Right ventricle myocardium superior (tissue), 1 donor: ENCODE data around the gene CHML. TPM values are rescaled to one million over a fixed set of nuclear protein-coding genes. Genes with fewer than 3 reads are reported as not detected.

Experiments
- ATAC-seq: fragments of 200-7000 bp; cut with Tn5 transposase; one replicate; pipeline ENCODE4 v1.9.1; 2020; ENCODE audit warnings: mild to moderate bottlenecking; ENCODE audit not compliant: poor library complexity
- DNase-seq: peaks from one replicate; pipeline ENCODE4 v3.0.0-alpha.2; 2020
- intact Hi-C: fragments of 100-400 bp; cut with DNase I; formaldehyde crosslinking; loops from one replicate; pipeline ENCODE4 v1.11.2; 2022
- total RNA-seq: library from RNA; stranded (reverse); fragmentation: NEBNext Ultra II Directional; extraction: Animal tissue kit (Norgen Biotek cat#: 25700); gene quantifications from one replicate; pipeline ENCODE4 v1.2.1, GENCODE V29; 2021
- donor health status: DM: no; HTN: yes; CAD: no; lungs with severe emphysema.

The CHML gene
- total RNA-seq, 1 donor from 2014 or later = 6.6 TPM

DNA sequence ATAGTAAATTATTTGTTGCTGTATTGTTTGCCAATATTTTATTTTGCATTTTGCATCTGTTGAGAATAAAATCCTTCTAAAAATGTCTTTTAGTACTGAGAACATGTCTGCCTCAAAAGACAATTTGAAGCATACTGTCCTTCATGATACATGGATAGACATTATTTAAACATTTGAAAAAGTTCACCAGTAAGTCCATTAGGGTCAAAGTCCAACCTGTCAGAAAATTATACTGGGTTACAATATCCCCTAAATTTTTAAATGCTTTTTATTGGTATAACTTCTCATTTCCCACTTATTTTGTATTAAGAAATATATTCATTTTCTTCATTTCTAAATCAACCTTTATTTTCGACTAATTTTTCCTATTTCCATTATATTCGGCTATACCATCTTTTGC is 9.3 kb downstream of the CHML start:
- intact Hi-C loops = no loop called here
- ATAC-seq (no peak), DNase-seq (no peak)

DNA sequence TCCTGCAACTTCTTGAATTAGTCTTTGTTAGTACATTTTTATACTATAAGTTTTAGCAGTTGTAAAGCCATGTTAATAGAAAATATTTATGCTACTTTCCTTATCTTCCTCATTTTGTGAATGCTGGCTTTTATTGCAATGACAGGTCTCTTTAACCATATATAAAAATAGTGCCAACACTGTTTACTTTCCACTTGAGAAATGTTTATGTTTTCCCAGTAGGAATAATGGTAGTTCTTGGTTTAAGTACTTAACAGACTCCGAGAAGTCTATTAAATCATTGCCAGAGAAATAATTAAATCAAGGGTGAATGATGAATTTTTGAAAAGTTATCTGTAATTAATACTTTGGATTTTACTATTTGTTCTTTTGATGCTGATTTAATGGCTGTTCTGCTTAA is 9.7 kb downstream of the CHML start:
- no peak for ATAC-seq
- intact Hi-C loops = no loop called here
- DNase-seq = no peak

DNA sequence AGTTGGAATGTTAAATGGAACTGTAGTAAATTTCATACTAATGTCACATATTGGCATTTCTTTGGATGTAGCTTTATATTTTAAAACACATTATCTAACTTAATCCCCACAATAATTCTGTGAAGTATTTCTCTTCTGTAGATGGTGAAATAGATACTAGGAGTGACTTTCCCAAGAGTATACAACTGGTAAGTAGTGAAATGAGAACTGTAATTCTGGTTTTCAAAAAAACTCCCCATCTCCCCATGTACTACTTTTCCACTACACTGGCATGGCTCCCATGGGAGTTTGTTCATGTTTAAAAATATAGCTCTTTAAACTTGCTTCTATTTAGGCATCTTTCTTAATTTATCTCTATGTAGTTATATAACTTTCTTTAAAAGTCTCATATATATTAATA is 10.2 kb downstream of the CHML start:
- ATAC-seq = no peak
- no peak for DNase-seq
- intact Hi-C loops = no loop called here

DNA sequence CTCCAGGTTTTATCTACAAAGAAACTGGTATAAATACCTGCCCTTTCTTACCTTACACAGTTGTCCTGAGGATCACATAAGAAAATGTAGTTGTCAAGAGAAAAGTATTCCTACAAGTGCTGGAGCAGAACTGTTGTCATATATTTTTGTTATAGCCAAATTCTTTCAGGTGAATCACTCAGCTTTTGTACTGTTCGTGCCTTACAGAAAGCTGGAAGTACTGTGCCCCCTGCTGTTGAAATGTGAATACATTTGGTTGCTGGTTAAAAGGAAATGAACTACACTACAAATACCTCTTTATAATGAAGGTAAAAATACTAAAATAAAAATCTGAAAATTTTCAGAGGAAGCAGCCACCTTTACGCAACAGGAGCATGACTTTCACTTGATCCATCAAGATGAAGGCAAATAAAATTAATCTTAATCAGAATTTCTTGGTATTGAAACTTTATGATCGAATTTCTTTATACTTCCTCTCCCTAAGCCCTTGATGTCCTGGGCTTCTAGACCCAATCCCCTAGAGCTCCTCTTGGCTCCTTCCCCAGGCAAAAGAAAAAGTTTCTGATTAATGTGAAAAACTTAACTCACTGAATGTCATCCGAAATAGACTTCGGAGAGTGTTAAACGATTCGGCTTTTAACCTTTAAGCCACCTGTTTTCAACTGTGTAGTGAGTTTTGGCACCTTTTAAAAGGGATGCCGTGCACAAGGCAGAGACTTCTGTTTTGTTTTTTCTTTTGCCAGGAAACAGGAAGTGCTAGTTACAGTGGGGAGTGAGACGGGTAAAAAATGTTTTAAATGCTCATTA is 12.5 kb downstream of the CHML start:
- DNase-seq (no peak), ATAC-seq (no peak)
- intact Hi-C loops = no loop called here

DNA sequence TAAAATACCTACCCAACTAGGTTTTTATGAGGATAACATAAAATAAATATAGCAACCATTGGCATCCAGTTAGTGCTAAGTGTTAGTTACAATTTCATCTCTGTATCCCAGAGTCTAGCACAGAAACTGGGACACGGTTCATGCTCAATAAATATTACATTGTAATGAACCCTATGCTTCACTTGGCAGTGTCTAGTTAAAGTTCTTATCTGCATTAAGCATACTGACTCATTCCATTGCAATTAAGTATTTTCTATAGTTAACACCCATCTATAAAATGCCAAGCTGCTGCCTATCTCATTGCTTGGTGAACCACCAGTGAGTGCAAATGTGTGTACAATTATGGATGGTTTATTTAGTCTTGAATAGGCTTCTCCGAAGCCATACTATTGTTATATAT is 15.2 kb downstream of the CHML start:
- intact Hi-C loops = no loop called here
- ATAC-seq (no peak), DNase-seq (no peak)

GRCh38 chr1:241622669-241623068 is 17.5 kb downstream of the CHML start:
- peak; percentile 45 for ATAC-seq
- DNase-seq = no peak
- intact Hi-C loops = no loop called here

DNA sequence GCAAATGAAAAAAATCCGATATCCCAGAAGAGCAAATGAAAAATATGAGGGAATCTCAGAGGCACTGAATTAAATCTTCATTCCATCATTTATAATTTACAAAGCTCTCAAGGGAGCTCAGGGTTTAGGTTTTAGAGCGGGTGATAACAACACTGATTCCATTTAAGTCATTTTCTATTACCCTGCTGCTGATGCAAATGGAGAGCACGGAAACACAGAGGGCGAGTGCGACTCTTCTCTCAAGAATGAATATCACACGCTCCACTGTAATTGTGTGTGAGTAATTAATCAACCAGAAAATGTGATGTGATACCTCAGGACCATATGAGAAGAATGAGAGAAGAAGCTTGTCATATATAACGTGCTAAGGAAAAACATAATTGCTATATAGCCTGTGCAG is 22.7 kb downstream of the CHML start:
- intact Hi-C loops = loop anchor here (10.0 kb wide), 2 partner anchors 217 to 377 kb away; partner anchors contain the start of gene MAP1LC3C
- no peak for DNase-seq
- ATAC-seq = no peak

DNA sequence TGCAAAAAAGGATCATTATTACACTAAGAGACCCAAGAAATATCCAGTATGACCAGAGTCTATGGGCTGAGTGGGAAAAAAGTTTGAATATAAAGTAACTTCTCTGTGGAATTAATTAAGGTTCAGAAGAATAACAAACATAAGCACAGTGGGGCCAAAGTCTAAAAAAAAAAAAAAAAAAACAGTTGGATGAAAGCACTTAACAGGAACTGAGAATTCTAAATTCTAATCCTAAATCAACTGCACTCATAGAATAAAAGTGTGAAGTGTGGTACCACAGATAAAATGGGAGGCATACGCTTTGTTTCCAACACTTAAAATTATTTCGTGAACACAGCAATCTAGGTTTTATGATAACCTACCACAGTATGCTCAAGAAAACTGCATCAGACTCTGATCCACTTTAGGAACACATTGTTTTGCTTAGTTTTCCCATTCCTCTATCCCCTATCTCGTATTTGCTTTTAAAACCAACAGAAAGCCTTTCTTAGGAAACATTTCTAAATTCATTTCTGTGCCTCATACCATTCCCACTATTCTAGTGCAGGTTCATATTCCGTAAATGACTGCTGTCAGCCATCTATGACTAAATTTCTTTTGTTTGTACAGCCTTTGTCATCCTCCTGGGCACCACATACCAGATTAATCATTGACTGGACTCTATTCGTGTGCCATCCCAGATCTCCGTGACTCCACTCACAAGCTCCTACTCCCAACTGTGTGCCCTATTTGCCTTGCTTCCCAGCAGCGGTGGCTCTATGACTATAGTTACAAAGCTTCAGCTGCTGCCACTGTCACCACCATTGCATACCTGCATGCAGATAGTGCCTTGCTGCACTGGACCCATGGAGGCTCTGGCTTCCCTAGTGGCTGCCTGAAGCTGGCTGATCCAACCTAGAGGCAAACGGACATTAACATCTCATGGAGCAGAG is 24.9 kb downstream of the CHML start:
- intact Hi-C loops = loop anchor here (10.0 kb wide), 2 partner anchors 219 to 379 kb away; partner anchors contain the start of gene MAP1LC3C
- ATAC-seq = no peak
- DNase-seq = no peak

- intact Hi-C loops = loop anchor here (10.0 kb wide), 2 partner anchors 220 to 380 kb away; partner anchors contain the start of gene MAP1LC3C
- ATAC-seq = no peak
- DNase-seq = no peak
Observed at GRCh38 chr1:241614572-241614971, 25.6 kb downstream of the CHML start.

DNA sequence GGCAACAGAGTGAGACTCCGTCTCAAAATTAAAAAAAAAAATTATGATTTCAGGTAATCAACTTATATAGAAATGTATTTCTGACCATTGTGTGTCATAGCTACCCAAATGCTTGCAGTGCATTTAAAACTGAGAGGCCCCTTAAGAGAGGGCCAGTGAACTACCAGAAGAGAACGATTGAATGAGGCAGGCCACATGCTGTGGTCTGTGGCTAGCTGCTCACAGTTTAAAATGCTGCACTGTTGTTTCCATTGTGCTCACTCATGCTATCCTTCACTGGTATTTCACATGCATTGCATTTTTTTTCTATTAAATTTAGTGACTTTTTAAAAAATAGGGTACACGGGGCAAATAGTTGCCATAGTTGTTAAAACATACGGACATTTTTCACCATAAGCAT is 26.0 kb downstream of the CHML start:
- intact Hi-C loops = loop anchor here (10.0 kb wide), 2 partner anchors 221 to 381 kb away; partner anchors contain the start of gene MAP1LC3C
- ATAC-seq (no peak), DNase-seq (no peak)

GRCh38 chr1:241612533-241613477 is 27.4 kb downstream of the CHML start:
- no peak for ATAC-seq
- DNase-seq = no peak
- intact Hi-C loops = loop anchor here (10.0 kb wide), 2 partner anchors 222 to 382 kb away; partner anchors contain the start of gene MAP1LC3C

DNA sequence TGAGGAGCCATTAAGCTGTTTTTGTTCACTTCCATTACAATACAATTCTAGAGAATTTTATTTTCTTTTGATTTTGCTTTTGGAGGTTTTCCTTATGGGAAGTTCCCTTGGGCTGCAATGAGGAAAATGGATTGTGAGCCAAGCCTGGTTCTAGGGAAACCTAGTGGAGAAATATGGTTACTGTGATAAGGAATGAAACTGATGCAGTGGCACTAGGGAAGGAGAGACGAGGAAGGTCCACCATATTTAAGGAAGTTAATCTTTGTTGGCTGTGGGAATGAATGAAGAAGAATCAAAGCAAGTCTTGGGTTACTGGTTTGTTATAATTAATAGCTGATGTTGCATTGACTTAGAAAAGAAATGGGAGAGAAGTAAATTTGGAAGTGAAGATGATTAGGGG is 28.4 kb downstream of the CHML start:
- no peak for ATAC-seq
- no peak for DNase-seq
- intact Hi-C loops = loop anchor here (10.0 kb wide), 2 partner anchors 223 to 383 kb away; partner anchors contain the start of gene MAP1LC3C

- DNase-seq (no peak), ATAC-seq (peak; percentile 96)
- intact Hi-C loops = loop anchor here (10.0 kb wide), 2 partner anchors 224 to 384 kb away; partner anchors contain the start of gene MAP1LC3C
Observed at GRCh38 chr1:241611063-241611462, 29.1 kb downstream of the CHML start.

- intact Hi-C loops = loop anchor here (10.0 kb wide), 2 partner anchors 225 to 385 kb away; partner anchors contain the start of gene MAP1LC3C
- peak; percentile 89 for ATAC-seq
- no peak for DNase-seq
Observed at GRCh38 chr1:241610056-241610815, 29.9 kb downstream of the CHML start.

GRCh38 chr1:241608379-241609033 is 31.7 kb downstream of the CHML start:
- DNase-seq = no peak
- no peak for ATAC-seq
- intact Hi-C loops = no loop called here

DNA sequence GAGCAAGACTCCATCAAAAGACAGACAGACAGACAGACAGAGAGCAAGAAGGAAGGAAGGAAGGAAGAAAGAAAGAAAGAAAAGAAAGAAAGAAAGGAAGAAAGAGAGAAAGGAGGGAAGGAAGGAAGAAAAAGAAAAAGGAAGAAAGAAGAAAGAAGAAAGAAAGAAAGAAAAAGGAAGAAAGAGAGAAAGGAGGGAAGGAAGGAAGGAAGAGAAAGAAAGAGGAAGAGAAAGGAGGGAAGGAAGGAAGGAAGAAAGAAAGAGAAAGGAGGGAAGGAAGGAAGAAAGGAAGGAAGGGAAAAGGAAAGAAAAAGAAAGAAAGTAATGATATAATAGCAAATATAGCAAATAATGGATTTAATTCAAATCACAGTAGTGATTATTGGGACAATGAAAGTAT is 32.7 kb downstream of the CHML start:
- no peak for ATAC-seq
- intact Hi-C loops = no loop called here
- DNase-seq = no peak

DNA sequence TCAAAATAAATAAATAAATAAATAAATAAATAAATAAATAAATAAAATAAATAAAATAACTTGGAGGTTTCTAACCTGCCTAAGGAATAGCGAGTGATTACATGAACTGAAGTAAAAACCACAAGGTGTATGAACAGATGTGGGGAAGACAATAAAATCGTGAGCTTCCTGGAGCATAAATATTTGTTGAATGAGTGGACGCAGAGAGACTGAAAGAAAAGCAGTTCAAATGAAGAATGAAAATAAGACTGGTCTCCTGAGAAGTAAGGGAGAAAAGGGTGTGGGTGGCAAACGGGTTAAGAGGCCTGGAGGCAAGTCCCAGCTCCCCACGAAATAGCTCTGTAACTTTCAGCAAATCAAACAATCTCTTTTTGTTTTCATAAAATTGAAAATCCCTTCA is 33.6 kb downstream of the CHML start:
- DNase-seq (no peak), ATAC-seq (no peak)
- intact Hi-C loops = no loop called here
